HEK293 (cell line): Measurements from ENCODE around the gene UBR2.
A peak's percentile ranks its signal among the peaks of the same experiment; 100 is the strongest.
"Not testable (repeated sequence)": the region's sequence is repeated elsewhere in the genome, so short reads cannot be mapped to it uniquely, and the experiment has no call there.

Experiments used
- CTCF ChIA-PET: fragments of 350-600 bp; formaldehyde crosslinking; extraction: SDS; loops from one replicate; lab custom pipeline; 2021; ENCODE audit warnings: antibody characterized with exemption; lab: Yijun Ruan, JAX
- POLR2A ChIA-PET: fragments of 300-600 bp; formaldehyde crosslinking; extraction: SDS; loops from one replicate; lab custom pipeline; 2020; ENCODE audit warnings: antibody characterized with exemption, inconsistent platforms; lab: Yijun Ruan, JAX
- H3K27ac ChIP-seq: fragments of 200-500 bp; sonication (Bioruptor generic); 2 replicates; pipeline ENCODE4 v1.5.1; 2014; ENCODE audit warnings: low read depth, low read length, control low read depth, inconsistent platforms; ENCODE audit errors: extremely low read depth
- H3K36me3 ChIP-seq, 2 experiments: fragments of 200-500 bp in 1 of 2; sonication (Bioruptor generic) in 1 of 2; 1 replicate in 1 of 2; 2 replicates in 1 of 2; pipeline ENCODE4 v1.5.1; 2014 to 2017; ENCODE audit warnings: inconsistent platforms in 2 of 2, low read length in 2 of 2; ENCODE audit not compliant: control insufficient read depth in 2 of 2, insufficient read depth in 1 of 2
- H3K4me1 ChIP-seq: fragments of 200-500 bp; sonication (Bioruptor generic); 2 replicates; pipeline ENCODE4 v1.5.1; 2014; ENCODE audit warnings: mild to moderate bottlenecking, low read length, inconsistent platforms; ENCODE audit not compliant: control insufficient read depth, insufficient read depth
- H3K4me3 ChIP-seq: 2 replicates; pipeline ENCODE4 v1.5.1; 2011; ENCODE audit warnings: low read depth, mild to moderate bottlenecking, control low read depth, low read length, moderate library complexity
- H3K9me3 ChIP-seq: fragments of 200-500 bp; sonication (Bioruptor generic); 2 replicates; pipeline ENCODE4 v1.5.1; 2014; ENCODE audit warnings: low read depth, low read length, inconsistent platforms; ENCODE audit not compliant: control insufficient read depth, insufficient read depth
- GLIS2 ChIP-seq: fragments of 450-650 bp; formaldehyde crosslinking; IDR thresholded peaks from 2 replicates; pipeline ENCODE4 v1.5.1; 2016; ENCODE audit warnings: missing biosample characterization, missing genetic modification characterization
- INSM2 ChIP-seq: fragments of 450-650 bp; formaldehyde crosslinking; IDR thresholded peaks from 2 replicates; pipeline ENCODE4 v1.5.1; 2016; ENCODE audit warnings: missing biosample characterization, missing genetic modification characterization
- KLF7 ChIP-seq: fragments of 450-650 bp; formaldehyde crosslinking; IDR thresholded peaks from 2 replicates; pipeline ENCODE4 v1.5.1; 2016; ENCODE audit warnings: missing biosample characterization, missing genetic modification characterization, borderline replicate concordance
- MEIS1 ChIP-seq: sonication (generic); formaldehyde crosslinking; IDR thresholded peaks from 2 replicates; pipeline ENCODE4 v1.8.1; 2022; ENCODE audit warnings: missing genetic modification reagents, mild to moderate bottlenecking, borderline replicate concordance
- ZIC2 ChIP-seq: fragments of 450-650 bp; formaldehyde crosslinking; IDR thresholded peaks from 2 replicates; pipeline ENCODE4 v1.5.1; 2016; ENCODE audit warnings: missing biosample characterization, missing genetic modification characterization
- ZNF121 ChIP-seq: fragments of 450-650 bp; formaldehyde crosslinking; IDR thresholded peaks from 2 replicates; pipeline ENCODE4 v1.5.1; 2016; ENCODE audit warnings: missing biosample characterization, missing genetic modification characterization
- ZNF16 ChIP-seq: fragments of 450-650 bp; formaldehyde crosslinking; IDR thresholded peaks from 2 replicates; pipeline ENCODE4 v1.5.1; 2016; ENCODE audit warnings: low read depth, missing biosample characterization, missing genetic modification characterization
- ZNF174 ChIP-seq: fragments of 450-650 bp; formaldehyde crosslinking; IDR thresholded peaks from 2 replicates; pipeline ENCODE4 v1.5.0; 2017; ENCODE audit warnings: missing biosample characterization, mild to moderate bottlenecking, missing genetic modification characterization
- ZNF624 ChIP-seq: fragments of 450-650 bp; formaldehyde crosslinking; IDR thresholded peaks from 2 replicates; pipeline ENCODE4 v1.5.1; 2017; ENCODE audit warnings: missing biosample characterization, missing genetic modification characterization
- ZNF76 ChIP-seq: fragments of 450-650 bp; formaldehyde crosslinking; IDR thresholded peaks from 2 replicates; pipeline ENCODE4; 2016; ENCODE audit warnings: low read depth, missing biosample characterization, missing genetic modification characterization, borderline replicate concordance
- ZSCAN5A ChIP-seq: fragments of 450-650 bp; formaldehyde crosslinking; IDR thresholded peaks from 2 replicates; pipeline ENCODE4 v1.5.1; 2016; ENCODE audit warnings: missing biosample characterization, missing genetic modification characterization

UBR2 gene

GRCh38 chr6:42702200-42702599 is 138.4 kb downstream of the UBR2 start (continued):
- TF ChIP-seq INSM2 (tag by site-specific recombination) = no peak

GRCh38 chr6:42702786-42703185 is 139.0 kb downstream of the UBR2 start:
- H3K9me3 ChIP-seq, H3K4me1 ChIP-seq, H3K27ac ChIP-seq, H3K36me3 ChIP-seq, H3K4me3 ChIP-seq: not testable (repeated sequence)
- ChIA-PET CTCF (interaction anchor here (0.6 to 1.9 kb wide), 4 partner anchors 18 to 41 kb away, joined by 3 to 11 read pairs (median 4); no protein-coding TSS in a partner anchor), POLR2A (interaction anchor here (0.9 to 1.3 kb wide), 2 partner anchors 11 to 177 kb away, joined by 3 read pairs; partner anchors contain the start of gene RPL7L1)
- TF ChIP-seq ZNF121 (tag by site-specific recombination) = peak; percentile 72
- TF ChIP-seq, all 188 proteins: peak for 1; not testable (repeated sequence) for 187

DNA sequence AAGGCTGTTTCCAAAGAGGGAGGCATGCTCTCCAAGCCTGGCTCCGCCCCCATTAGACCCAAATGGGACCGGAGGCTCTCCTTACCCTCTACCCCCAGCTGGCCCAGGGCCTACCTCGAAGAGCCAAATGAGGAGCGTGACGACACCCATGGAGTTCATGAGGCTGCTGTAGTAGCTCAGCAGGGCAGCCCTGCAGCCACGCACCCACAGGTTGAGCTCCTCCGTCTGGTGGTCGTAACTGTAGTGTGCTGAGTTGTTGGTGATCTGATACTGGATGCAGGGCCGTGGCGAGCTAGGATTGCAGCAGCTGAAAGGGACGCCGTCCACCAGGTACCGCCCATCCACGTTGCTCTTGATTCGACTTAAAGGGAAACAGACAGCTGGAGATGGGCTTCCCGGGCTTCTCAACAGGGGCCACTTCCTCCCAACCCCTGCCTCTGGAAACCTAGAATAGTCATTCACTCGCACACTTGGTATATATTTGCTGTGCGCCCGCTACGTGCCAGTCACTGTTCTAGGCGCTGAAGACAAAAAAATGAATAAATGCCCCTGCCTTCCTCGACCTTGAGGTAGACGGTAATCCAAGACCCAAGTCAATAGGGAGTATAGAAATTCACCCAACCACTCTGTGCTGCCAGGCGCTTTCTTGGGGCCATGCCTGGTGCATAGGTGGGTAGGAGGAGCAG is 140.6 kb downstream of the UBR2 start:
- ChIA-PET POLR2A (no interaction called here), CTCF (interaction anchor here (0.6 to 0.9 kb wide), 4 partner anchors 158 to 230 kb away, joined by 3 read pairs; no protein-coding TSS in a partner anchor)
- TF ChIP-seq ZIC2 (tag by site-specific recombination) (peak; percentile 56; the same call in 1 of the 2 replicates), ZNF624 (tag by site-specific recombination) (no peak)
- H3K27ac ChIP-seq = no peak overlapping the region
- no peaks in the 10 kb centered on the region for H3K36me3 ChIP-seq
- H3K4me1 ChIP-seq = no peaks in the 10 kb centered on the region
- no peaks in the 10 kb centered on the region for H3K9me3 ChIP-seq
- no peak overlapping the region for H3K4me3 ChIP-seq

DNA sequence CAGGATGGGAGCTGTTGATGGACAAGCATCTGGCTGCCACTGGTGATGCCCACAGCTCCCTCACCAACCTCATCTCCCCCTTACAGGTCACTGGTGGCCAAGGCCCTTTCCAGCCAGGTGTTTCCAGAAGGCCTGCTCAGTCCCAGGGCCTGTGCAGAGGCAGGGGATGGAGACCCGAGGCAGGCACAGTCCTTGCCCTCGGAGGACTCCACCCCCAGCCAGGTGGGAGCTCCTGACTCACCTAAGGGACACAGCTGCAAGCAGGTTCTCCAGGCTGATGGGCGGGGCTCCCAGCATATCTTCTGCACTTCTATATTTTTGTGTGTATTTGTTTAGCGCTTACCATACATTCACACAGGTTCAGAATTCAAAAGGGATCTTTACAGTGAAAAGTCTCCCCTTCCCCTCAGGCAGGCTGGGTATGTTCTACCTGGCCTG is 141.1 kb downstream of the UBR2 start:
- TF ChIP-seq KLF7 (tag by site-specific recombination) (no peak), ZNF16 (tag by site-specific recombination) (no peak), ZNF174 (no peak), MEIS1 (CRISPR knock-in tag) (no peak), GLIS2 (tag by site-specific recombination) (no peak)
- H3K36me3 ChIP-seq = no peaks in the 10 kb centered on the region
- H3K9me3 ChIP-seq = no peaks in the 10 kb centered on the region
- no peaks in the 10 kb centered on the region for H3K4me1 ChIP-seq
- no peak overlapping the region for H3K4me3 ChIP-seq
- CTCF ChIA-PET = interaction anchor here (0.6 to 1.0 kb wide), 2 partner anchors 22 to 173 kb away, joined by 3 read pairs; no protein-coding TSS in a partner anchor
- no peak overlapping the region for H3K27ac ChIP-seq
- POLR2A ChIA-PET = interaction anchor here (0.7 kb wide), 1 partner anchor 15 kb away, joined by 3 read pairs; no protein-coding TSS in a partner anchor

- H3K4me1 ChIP-seq = no peaks in the 10 kb centered on the region
- no peaks in the 10 kb centered on the region for H3K36me3 ChIP-seq
- POLR2A ChIA-PET = interaction anchor here (1.2 kb wide), 1 partner anchor 19 kb away, joined by 3 read pairs; no protein-coding TSS in a partner anchor
- no peak overlapping the region for H3K4me3 ChIP-seq
- CTCF ChIA-PET = interaction anchor here (0.6 to 1.0 kb wide), 3 partner anchors 14 to 46 kb away, joined by 3 to 5 read pairs (median 3); no protein-coding TSS in a partner anchor
- H3K9me3 ChIP-seq = no peaks in the 10 kb centered on the region
- TF ChIP-seq ZSCAN5A (no peak), ZNF76 (tag by site-specific recombination) (no peak)
- TF ChIP-seq, all 188 proteins: peak for 0
- H3K27ac ChIP-seq = no peak overlapping the region
These were observed 143.8 kb downstream of the UBR2 start for GRCh38 chr6:42707595-42707994.
